ENCODE results near the gene EPN2.

DNA sequence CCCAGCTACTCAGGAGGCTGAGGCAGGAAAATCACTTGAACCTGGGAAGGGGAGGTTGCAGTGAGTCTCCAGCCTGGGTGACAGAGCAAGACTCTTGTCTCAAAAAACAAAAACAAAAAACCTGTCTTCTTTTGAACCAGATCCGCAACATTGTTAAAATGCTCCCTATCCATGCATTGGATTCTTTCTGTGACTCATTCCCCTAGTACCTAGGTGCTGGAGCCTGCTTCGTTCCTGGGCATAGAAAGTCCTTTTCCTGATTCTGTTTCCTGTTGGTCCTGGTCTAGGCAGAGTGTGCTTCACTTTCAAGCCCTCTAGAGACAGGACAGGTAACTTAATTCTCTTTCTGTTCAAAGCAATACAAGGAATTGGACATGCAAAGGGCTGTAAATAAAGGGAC, 5.2 kb downstream of the EPN2 start:
- TF ChIP-seq, protein P1, sequence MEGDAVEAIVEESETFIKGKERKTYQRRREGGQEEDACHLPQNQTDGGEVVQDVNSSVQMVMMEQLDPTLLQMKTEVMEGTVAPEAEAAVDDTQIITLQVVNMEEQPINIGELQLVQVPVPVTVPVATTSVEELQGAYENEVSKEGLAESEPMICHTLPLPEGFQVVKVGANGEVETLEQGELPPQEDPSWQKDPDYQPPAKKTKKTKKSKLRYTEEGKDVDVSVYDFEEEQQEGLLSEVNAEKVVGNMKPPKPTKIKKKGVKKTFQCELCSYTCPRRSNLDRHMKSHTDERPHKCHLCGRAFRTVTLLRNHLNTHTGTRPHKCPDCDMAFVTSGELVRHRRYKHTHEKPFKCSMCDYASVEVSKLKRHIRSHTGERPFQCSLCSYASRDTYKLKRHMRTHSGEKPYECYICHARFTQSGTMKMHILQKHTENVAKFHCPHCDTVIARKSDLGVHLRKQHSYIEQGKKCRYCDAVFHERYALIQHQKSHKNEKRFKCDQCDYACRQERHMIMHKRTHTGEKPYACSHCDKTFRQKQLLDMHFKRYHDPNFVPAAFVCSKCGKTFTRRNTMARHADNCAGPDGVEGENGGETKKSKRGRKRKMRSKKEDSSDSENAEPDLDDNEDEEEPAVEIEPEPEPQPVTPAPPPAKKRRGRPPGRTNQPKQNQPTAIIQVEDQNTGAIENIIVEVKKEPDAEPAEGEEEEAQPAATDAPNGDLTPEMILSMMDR (conservative IDR thresholded peaks at IDR 0.05 in 1 of 2, IDR thresholded peaks at IDR 0.05 in 1 of 2; ENCODE audit: extremely low read depth in 1 of 2, insufficient read depth in 1 of 2, low read depth in 1 of 2, low read length in 2 of 2): no peak
- TF ChIP-seq EZH2 (IDR thresholded peaks at IDR 0.05; ENCODE audit: borderline replicate concordance, low read length): no peak

Data from mammary epithelial cell (primary cell).